ENCODE measurements around the gene PLD6. TPM values are rescaled to one million over a fixed set of nuclear protein-coding genes. Genes with fewer than 3 reads are reported as not detected.

The PLD6 gene
- polyA plus RNA-seq, 5 donors: 3.5 to 6.4 (median 4.8) TPM

GRCh38 chr17:17227608-17228520 lies 21.7 kb upstream of the PLD6 start:
- DNase-seq: no peak

DNA sequence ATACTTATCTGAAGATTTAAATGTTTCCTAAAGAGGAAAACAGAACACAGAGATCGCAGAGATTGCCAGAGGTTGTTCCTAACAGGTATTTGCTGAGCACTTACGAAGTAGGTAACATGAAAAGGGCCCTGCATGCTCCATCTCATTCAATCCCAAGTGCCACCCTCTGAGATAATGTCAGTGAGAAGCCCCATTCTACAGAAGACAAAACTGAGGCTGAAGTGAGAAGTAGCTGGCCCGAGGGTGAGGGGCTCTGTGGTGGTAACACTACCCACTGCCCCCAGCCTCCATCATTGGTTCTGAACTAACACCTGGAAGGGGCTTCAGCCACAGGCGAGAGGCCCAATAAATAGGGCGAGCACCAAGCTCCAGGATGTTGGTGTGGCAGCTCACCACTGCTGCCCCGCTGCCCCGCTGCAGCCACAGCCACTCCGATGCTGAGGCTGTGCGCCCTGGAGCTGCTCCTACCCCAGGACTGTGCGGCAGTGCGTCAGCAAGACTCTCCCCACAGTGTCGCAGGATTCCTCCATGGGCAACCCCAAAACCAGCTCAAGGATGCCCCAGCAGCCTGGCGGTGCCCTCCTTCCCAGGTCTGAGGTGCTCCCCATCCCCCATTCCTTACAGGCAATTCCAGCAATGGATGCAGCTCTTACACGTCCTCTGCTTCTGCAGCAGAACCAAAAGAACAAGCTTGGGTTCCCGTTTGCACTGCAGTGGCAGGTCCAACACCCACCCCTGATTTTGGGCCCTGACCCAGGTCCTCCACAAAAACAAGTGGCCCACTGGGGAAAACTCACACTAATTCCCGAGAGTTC lies 20.5 kb upstream of the PLD6 start:
- no peak for DNase-seq

DNA sequence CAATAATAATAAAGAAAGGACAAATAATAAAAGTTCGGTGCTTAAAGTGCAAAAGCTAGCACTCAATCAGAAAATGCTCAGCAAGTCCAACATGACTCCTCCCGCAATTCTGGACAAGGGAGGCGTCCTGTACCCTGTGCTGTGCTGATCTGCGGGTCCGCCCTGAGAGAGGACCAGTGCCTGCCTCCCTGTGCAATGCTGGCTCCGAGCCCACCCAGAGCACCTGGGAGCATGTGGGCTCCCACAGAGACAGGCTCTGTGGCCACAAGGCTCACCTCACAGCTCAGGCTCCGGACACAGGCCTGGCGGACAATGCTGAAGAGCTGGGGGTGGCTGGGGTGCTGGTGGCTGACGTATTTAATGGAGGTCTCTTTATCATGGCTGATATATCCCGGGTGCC lies 19.8 kb upstream of the PLD6 start:
- no peak for DNase-seq

DNA sequence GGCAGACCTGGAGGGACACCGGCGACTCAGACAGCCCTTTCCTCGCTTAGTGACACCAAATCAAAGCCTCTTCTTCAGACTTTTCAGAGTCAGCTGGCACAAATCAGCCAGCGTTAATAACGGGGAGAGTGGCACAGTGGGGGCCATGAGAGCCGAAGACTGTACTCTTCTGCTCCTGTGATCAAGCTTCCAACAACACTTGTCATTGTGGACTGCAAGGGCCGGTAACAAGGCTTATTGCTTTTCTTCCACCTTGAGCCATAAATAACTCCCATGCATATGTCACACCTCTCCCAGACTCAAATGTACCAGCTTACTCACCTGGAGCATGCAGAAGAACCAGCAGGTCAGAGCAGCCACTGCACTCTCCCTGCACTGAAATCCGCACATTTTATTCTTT lies 18.0 kb upstream of the PLD6 start:
- no peak for DNase-seq

DNA sequence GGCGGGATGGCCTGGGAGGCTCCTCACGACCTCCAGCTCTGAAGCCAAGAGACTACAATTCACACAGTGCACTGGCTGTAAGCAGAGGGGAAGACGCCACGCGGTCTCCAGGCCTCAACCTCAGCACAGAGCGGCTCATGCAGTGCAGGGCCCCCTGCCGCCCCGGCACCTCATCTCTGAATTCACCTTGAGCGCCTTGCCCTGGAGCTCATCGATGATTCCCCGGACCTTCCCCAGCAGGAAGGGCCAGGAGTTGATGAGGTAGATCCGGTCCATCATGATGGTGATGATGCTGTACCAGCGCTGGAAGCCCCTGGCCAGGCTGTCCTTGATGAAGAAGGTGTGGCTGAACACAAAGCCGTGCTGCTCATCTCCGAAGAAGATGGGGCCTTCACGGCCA lies 17.6 kb upstream of the PLD6 start:
- DNase-seq: no peak

GRCh38 chr17:17221329-17221728 lies 15.2 kb upstream of the PLD6 start:
- no peak for DNase-seq

GRCh38 chr17:17220529-17220928 lies 14.4 kb upstream of the PLD6 start:
- DNase-seq: no peak

GRCh38 chr17:17217995-17218394 lies 11.9 kb upstream of the PLD6 start:
- DNase-seq: no peak

DNA sequence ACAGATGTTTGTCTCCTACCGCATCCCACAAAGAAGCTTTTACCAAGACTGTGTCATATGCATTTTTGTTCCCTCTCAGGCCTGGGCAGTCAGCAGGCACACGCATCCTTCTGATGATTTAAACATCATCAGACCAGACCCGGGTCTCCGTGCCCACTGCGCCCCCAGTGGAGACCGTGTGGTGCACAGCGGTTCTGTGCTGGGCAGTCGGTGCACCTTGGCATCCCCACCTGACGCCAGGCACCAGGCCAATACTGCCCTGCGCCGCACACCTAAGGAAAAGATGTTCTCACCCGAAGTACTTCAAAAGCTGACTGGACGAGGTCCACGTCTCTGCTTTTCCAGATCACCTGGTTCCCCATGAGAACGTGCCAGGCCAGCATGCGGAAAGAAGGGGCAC lies 10.6 kb upstream of the PLD6 start:
- DNase-seq: no peak

DNA sequence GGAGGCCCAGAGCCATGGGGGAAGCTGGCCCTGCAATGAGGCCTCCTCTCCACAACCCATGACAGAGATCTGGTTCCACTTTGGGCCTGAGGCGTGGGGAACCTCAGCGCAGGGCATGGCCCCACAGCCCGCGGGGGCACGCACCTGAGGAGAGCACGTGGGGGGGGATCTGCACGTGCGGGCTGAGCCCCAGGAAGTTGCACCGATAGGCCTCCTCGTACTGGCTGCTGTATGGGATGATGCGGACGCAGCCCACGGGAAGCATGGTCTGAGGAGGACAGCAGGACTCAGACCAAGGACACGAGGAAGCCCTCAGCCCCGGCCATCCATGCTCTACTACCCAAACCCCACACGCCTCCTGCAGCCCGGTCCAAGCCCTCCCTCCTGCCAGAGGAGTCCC lies 10.1 kb upstream of the PLD6 start:
- no peak for DNase-seq

DNA sequence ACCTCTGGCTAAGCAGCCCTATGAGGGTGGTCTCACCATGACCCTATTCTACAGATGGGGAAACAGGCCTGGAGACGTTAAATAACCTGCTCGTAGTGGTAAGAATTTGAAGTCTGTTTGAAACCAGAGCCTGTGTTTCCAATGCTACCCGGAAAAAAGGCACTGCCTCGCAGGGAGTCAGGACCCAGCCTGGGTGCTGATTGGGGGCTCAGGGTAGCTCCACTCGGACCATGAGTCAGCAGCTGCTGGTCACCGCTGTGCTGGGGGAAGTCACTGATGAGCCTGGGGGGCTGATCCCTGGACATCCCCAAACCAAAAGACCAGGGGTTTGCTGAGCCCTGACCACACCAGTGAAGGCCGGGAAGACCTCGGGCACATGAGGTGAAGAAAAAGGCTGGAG lies 9.4 kb upstream of the PLD6 start:
- no peak for DNase-seq

- DNase-seq: no peak
These were observed 8.7 kb upstream of the PLD6 start for GRCh38 chr17:17214646-17215436.

GRCh38 chr17:17213775-17214174 lies 7.6 kb upstream of the PLD6 start:
- DNase-seq: no peak

DNA sequence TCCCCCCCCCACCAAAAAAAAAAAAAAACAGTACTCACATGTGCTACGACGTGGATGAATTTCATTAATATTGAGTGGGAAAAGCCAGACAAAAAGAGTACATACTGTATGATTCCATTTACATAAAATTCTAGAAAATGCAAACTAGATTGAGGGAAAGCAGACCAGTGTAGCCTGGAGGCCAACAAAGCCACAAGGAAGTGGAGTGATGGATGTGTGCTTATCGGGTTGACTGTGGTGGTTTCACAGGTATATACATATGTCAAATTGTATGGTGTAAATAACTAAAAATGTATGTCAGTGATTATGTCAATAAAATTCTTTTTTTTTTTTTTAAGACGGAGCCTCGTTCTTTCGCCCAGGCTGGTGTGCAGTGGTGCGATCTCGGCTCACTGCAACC lies 1.9 kb upstream of the PLD6 start:
- DNase-seq: no peak

GRCh38 chr17:17206913-17207335 lies 791 bp upstream of the PLD6 start:
- no peak for DNase-seq

DNA sequence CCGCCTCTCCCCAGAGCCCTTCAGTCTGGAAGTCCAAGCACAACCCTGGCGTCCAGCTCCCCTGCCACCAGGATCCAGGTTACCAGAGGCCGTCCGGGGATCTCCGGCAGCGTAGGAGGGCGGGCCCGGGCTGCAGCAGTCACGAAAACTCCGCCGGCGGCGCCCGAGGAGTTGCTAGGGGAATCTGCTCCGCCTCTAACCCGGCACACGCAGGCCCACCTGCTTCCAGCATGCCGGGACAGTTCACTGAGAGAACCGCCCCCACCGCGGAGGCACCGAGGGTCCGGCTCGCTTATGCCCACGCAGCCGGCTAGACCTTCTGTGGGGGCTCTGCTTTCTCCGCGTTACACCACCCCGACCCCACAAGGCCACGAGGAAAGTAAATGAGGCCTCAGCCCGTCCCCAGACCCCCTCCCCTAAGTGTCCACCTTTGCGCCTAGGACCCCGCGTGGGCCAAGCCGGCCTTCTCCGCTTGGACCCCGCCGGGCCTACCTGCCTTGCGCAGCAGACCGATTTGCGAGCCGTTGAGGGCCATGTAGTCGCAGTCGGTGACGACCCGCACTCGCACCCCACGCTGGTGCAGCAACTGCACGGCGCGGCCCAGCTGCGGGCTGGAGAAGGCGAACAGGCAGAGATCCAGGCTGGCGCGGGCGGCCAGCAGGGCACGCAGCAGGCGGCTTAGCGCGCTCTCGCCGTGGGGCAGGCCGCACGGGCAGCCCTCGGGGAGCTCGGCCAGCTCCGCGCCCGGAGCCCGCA lies 587 bp downstream of the PLD6 start:
- no peak for DNase-seq

GRCh38 chr17:17204635-17205231 lies 1.4 kb downstream of the PLD6 start:
- no peak for DNase-seq

GRCh38 chr17:17204041-17204591 lies 2.0 kb downstream of the PLD6 start:
- no peak for DNase-seq

DNA sequence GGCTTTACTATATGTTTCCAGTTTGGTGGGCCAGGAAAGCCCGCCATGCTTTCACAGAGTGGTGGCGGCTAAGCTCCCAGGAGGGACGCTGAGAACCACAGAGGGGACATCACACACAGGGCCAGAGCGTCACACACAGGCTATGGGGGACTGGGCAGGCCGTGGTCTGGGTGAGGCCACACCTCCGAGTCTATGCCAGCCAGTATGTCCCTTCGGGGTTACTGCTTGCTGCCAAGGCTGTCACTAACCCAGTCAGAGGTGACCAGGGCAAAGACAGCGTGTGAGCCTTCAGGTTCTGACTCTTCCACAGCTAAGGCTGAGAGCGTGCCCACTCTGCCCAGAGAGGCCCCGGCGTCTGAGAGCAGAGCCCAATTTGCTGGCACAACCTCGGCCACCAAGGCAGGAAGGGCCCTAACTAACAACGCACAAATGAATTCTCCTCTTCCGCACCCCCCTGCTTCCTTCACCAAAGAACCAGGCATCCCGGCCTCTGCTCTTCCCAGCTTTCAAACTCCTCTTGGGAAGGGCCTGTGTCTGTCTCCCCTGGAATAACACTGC lies 2.9 kb downstream of the PLD6 start:
- no peak for DNase-seq

GRCh38 chr17:17201907-17202306 lies 4.2 kb downstream of the PLD6 start:
- DNase-seq: no peak
